Ovary (tissue), 9 donors: ENCODE measurements around the gene VGLL4. TPM values are rescaled to one million over a fixed set of nuclear protein-coding genes. Genes with fewer than 3 reads are reported as not detected.

ENCODE experiments used
- DNase-seq, 5 donors: peaks; one replicate each; pipeline ENCODE4 v3.0.0-alpha.2; 2019 to 2020
- H3K27ac ChIP-seq, 2 donors: fragments of 200-600 bp; one replicate each; pipeline versions ENCODE4 v1.5.1 to v1.8.0; 2019 to 2022
- H3K27me3 ChIP-seq: fragments of 200-600 bp; one replicate; pipeline ENCODE4 v1.8.0; 2022
- H3K36me3 ChIP-seq: fragments of 200-600 bp; sonication (generic); one replicate; pipeline ENCODE4 v1.5.1; 2019
- H3K4me1 ChIP-seq: one replicate; pipeline ENCODE4 v1.8.1; 2013; ENCODE audit warnings: mild to moderate bottlenecking, moderate library complexity; ENCODE audit not compliant: insufficient read depth
- H3K4me3 ChIP-seq: fragments of 200-600 bp; sonication (generic); one replicate; pipeline ENCODE4 v1.5.1; 2017
- H3K9me3 ChIP-seq, 2 donors: fragments of 200-600 bp in 1 of 2; sonication (generic) in 1 of 2; one replicate each; pipeline versions ENCODE4 v1.5.1 to v1.8.1; 2013 to 2019; ENCODE audit warnings: mild to moderate bottlenecking in 1 of 2, moderate library complexity in 1 of 2
- EP300 ChIP-seq: sonication (generic); formaldehyde crosslinking; IDR thresholded peaks from one replicate; pipeline ENCODE4 v1.6.1; 2017; ENCODE audit warnings: antibody characterized with exemption
- POLR2A ChIP-seq: fragments of 450-650 bp; IDR thresholded peaks from one replicate; pipeline ENCODE4 v1.6.1; 2017; ENCODE audit warnings: antibody characterized with exemption, mild to moderate bottlenecking, moderate library complexity
- WGBS, 3 donors: extraction: QIAGEN DNeasy Blood & Tissue Kit in 1 of 3; methylation state at CpG; one replicate each; pipeline versions ENCODE4 v1.1.5 to v1.1.7; 2013 to 2017; 5-methylcytosine and 5-hydroxymethylcytosine counted together
- intact Hi-C, 4 donors: fragments of 100-400 bp; cut with DNase I; formaldehyde crosslinking; loops; one replicate each; pipeline versions ENCODE4 v1.11.0 to v1.15.1; 2022 to 2023
- polyA plus RNA-seq, 2 donors: library from polyadenylated mRNA; stranded (reverse); fragments of 200-250 nt in 1 of 2; fragments of 350-450 nt in 1 of 2; fragmentation: Illumina TruSeq in 1 of 2; extraction: RNeasy Lipid Tissue Mini Kit (QIAGEN cat#74804) in 1 of 2; gene quantifications; one replicate each; pipeline ENCODE4 v1.2.3, GENCODE V29; 2013 to 2014
- total RNA-seq, 7 donors: library from RNA; depleted of rRNA in 2 of 7; stranded (reverse); fragments of >200 nt in 2 of 7; fragmentation: NEBNext Ultra II Directional in 3 of 7; extraction: Animal tissue kit (Norgen Biotek cat#: 25700) in 3 of 7; gene quantifications; one replicate each; pipeline versions ENCODE4 v1.1.0 to v1.2.4, GENCODE V29; 2016 to 2023
- TF ChIP-seq, protein P1 (sequence below), 3 donors: fragments of 450-650 bp in 2 of 3; fragments of 200-600 bp in 1 of 3; IDR thresholded peaks; one replicate each; pipeline versions ENCODE4 v1.5.1 to v1.8.0; 2016 to 2022; ENCODE audit warnings: antibody characterized with exemption in 3 of 3, mild to moderate bottlenecking in 1 of 3
- donor health status: DM: no; HTN: no; CAD: no; lungs with moderate emphysema.
- donor health status: DM: no; HTN: no; CAD: no.
- donor health status: Bipolar disorder and iron deficiency.
- donor health status: DM: yes; HTN: yes; CAD: no.
- donor health status: DM: no; HTN: no; CAD: no.
- donor health status: DM: yes; HTN: yes; CAD: no.

The VGLL4 gene
- total and polyA plus RNA-seq, 9 donors = 73.2 to 120 (median 106) TPM

DNA sequence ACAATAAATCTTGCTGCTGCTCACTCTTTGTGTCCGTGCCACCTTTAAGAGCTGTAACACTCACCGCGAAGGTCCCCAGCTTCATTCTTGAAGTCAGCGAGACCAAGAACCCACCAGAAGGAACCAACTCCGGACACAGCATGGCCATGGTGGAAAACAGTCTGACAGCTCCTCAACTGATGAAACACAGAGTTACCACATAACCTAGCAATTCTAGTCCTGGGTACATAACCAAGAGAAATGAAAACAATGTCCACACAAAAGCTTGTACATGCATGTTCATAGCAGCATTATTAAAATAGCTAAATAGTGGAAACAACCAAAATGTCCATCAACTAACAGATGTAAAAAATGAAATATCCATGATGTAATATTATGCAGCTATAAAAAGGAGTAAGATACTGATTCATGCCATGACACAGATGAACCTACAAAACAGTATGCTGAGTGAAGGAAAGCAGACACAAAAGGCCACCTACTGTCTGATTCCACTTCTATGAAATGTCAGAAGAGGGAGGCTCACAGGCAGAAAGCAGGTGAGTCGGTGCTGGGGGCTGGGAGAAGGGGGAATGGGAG, 36.8 kb downstream of the VGLL4 start:
- Histone ChIP-seq H3K4me1 (peaks cover 39% of the 10 kb centered on the region), H3K36me3 (no peaks in the 10 kb centered on the region), H3K27me3 (no peaks in the 10 kb centered on the region), H3K9me3 (no peaks in the 10 kb centered on the region), H3K4me3 (no peak overlapping the region), H3K27ac (no peak overlapping the region)
- 90 to 93% (median 91%) methylated on average over 6 of the region's 6 CpGs for WGBS, 3 donors
- no peak for TF ChIP-seq POLR2A
- TF ChIP-seq, protein P1, sequence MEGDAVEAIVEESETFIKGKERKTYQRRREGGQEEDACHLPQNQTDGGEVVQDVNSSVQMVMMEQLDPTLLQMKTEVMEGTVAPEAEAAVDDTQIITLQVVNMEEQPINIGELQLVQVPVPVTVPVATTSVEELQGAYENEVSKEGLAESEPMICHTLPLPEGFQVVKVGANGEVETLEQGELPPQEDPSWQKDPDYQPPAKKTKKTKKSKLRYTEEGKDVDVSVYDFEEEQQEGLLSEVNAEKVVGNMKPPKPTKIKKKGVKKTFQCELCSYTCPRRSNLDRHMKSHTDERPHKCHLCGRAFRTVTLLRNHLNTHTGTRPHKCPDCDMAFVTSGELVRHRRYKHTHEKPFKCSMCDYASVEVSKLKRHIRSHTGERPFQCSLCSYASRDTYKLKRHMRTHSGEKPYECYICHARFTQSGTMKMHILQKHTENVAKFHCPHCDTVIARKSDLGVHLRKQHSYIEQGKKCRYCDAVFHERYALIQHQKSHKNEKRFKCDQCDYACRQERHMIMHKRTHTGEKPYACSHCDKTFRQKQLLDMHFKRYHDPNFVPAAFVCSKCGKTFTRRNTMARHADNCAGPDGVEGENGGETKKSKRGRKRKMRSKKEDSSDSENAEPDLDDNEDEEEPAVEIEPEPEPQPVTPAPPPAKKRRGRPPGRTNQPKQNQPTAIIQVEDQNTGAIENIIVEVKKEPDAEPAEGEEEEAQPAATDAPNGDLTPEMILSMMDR (IDR thresholded peaks at IDR 0.05) = no peak
- no peak for TF ChIP-seq EP300
- intact Hi-C loops = no loop called here
- DNase-seq = no peak

DNA sequence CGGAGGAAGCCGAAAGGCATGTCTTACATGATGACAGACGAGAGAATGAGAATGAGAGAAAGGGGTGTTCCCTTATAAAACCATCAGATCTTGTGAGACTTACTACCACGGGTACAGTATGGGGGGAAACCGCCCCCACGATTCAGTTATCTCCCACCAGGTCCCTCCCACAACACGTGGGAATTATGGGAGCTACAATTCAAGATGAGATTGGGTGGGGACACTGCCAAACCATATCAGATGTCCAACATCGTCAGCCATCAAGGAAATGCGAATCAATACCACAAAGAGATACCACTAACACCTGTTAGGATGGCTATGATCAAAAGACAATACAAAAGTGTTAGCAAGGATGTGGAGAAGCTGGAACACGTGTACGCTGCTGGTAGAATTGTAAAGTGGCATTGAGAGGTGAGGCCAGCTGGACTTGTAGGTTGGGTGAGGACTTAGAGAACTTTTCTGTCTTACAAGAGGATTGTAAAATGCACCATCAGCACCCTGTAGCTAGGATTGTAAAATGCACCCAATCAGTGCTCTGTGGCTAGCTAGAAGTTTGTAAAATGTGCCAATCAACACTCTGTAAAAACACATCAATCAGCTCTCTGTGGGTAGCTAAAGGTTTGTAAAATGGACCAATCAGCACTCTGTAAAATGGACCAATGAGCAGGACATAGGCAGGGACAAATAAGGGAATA, 37.5 kb downstream of the VGLL4 start:
- intact Hi-C loops = no loop called here
- Histone ChIP-seq H3K4me1 (peaks cover 40% of the 10 kb centered on the region), H3K9me3 (no peaks in the 10 kb centered on the region), H3K4me3 (no peak overlapping the region), H3K27ac (peak overlapping the region in 1 of 2 donors; percentile 24), H3K36me3 (no peaks in the 10 kb centered on the region), H3K27me3 (no peaks in the 10 kb centered on the region)
- WGBS, 3 donors = 67 to 70% (median 69%) methylated on average over 11 of the region's 11 CpGs
- no peak for TF ChIP-seq EP300
- TF ChIP-seq, protein P1 (IDR thresholded peaks at IDR 0.05) = no peak
- no peak for TF ChIP-seq POLR2A
- no peak for DNase-seq

DNA sequence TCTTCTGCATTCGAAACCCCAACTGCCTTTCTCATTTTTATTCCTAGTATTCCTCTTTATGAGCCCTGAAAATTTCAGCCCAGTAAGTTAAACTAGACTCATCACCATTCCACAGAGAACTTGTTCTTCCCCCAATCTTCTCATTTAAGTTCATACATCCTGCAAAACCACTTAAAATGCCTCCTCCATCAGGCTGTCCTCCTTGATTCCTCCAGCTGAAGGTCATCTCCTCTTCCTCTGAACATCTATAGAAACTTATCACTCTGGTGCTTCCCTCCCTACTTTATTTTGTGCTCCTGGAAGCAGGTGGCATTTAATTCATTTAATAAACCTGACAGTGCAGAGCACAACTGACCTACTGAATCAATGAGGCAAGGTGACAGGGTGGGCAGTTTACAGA, 38.3 kb downstream of the VGLL4 start:
- Histone ChIP-seq H3K4me1 (peaks cover 40% of the 10 kb centered on the region), H3K4me3 (no peak overlapping the region), H3K27ac (peak overlapping the region in 1 of 2 donors; percentile 44), H3K27me3 (no peaks in the 10 kb centered on the region), H3K36me3 (no peaks in the 10 kb centered on the region), H3K9me3 (no peaks in the 10 kb centered on the region)
- DNase-seq = no peak
- 91 to 96% (median 91%) methylated on average over 1 of the region's 1 CpG for WGBS, 3 donors
- intact Hi-C loops = no loop called here
- TF ChIP-seq POLR2A = no peak
- TF ChIP-seq, protein P1 (IDR thresholded peaks at IDR 0.05) = no peak
- no peak for TF ChIP-seq EP300

DNA sequence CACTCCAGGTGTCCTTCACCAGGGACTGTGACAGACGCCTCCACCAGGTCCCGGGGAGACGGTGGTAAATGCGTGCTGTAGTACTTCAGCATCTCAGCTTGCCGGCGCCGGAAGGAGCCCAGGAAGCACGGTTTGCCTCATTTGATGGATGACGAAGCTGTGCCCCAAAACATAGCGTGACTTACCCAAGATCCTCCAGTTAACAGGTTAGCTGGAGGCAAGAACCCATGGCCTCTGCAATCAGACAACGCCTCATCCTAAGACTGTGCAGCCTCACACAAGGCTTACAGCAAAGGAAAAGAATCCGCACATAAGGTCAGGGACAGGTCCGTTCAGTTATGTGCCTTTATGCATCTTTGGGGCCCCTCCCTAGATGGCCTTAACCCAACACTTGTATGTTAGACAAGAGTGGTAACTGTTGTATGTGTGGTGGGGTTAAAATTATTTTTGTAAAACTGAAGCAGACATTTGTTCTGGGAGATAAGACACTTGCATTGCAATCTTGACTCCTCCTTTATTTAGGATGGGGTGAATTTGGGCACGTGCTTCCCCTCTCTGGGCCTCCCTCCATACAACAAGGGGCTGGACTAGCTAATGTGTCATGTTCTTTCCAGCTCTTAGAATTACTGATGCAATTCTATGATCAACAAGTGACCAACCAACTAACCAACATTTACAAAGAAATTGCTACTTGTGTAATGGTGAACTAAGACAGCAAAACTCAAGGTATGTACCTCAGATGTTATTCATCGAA, 39.4 kb downstream of the VGLL4 start:
- Histone ChIP-seq H3K27ac (peak overlapping the region; percentile 50 to 80), H3K36me3 (no peaks in the 10 kb centered on the region), H3K4me3 (no peak overlapping the region), H3K9me3 (no peaks in the 10 kb centered on the region), H3K27me3 (no peaks in the 10 kb centered on the region), H3K4me1 (peaks cover 38% of the 10 kb centered on the region)
- intact Hi-C loops = loop anchor here in 2 of 4 donors (5.0 kb wide), 2 partner anchors 33 to 38 kb away; partner anchors contain the start of gene VGLL4 (in 1 of the 2)
- no peak for TF ChIP-seq POLR2A
- no peak for TF ChIP-seq EP300
- TF ChIP-seq, protein P1 (IDR thresholded peaks at IDR 0.05) = no peak
- WGBS, 3 donors = 9 to 17% (median 11%) methylated on average over 15 of the region's 15 CpGs
- peak in 4 of 5 donors; percentile 45 to 77 (median 56) for DNase-seq
